ENCODE measurements around the gene RIC8B.

DNA sequence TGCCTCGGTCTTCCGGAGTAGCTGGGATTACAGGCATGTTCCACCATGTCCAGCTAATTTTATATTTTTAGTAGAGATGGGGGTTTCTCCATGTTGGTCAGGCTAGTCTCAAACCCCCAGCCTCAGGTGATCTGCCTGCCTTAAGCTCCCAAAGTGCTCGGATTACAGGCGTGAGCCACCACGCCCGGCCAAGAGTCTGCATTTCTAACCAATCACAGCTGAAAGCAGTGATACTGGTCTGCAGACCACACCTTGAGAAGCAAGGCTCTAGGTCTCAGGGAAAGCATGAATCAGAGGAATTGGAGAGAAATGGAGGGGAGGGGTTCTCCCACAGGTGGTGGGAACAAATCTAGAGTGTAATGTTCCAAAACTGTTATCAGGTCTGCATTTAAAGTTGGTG, 126.1 kb downstream of the RIC8B start:
- no peak for TF ChIP-seq NFRKB (IDR thresholded peaks at IDR 0.05)
- TF ChIP-seq FOXK2 (IDR thresholded peaks at IDR 0.05), result no peak

All from HEK293T (cell line).